ENCODE data around the gene MT1B.
"Not testable (repeated sequence)": the region's sequence is repeated elsewhere in the genome, so short reads cannot be mapped to it uniquely, and the experiment has no call there.

MT1B gene

GRCh38 chr16:56620339-56620897 lies 31.3 kb upstream of the MT1B start:
- DNase-seq (ENCODE audit: low read depth in 2 of 2), result no peak

DNA sequence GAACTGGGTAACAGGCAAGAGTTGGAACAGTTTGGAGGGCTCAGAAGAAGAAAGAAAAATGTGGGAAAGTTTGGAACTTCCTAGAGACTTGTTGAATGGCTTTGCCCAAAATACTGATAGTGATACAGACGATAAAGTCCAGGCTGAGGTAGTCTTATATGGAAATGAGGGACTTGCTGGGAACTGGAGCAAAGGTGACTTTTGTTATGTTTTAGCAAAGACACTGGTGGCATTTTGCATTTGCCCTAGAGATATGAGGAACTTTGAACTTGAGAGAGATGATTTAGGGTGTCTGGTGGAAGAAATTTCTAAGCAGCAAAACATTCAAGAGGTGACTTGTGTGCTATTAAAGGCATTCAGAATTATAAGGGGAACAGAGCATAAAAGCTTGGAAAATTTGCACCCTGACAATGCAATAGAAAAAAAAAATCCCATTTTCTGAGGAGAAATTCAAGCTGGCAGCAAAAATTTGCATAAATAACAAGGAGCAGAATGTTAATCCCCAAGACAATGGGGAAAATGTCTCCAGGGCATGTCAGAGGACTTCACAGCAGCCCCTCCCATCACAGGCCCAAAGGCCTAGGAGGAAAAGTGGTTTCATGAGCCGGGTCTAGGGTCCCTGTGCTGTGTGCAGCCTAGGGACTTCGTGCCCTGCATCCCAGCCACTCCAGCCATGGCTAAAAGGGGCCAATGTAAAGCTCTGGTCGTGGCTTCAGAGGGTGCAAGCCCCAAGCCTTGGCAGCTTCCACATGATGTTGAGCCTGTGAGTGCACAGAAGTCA lies 29.8 kb upstream of the MT1B start:
- not testable (repeated sequence) for DNase-seq (ENCODE audit: low read depth in 2 of 2)

DNA sequence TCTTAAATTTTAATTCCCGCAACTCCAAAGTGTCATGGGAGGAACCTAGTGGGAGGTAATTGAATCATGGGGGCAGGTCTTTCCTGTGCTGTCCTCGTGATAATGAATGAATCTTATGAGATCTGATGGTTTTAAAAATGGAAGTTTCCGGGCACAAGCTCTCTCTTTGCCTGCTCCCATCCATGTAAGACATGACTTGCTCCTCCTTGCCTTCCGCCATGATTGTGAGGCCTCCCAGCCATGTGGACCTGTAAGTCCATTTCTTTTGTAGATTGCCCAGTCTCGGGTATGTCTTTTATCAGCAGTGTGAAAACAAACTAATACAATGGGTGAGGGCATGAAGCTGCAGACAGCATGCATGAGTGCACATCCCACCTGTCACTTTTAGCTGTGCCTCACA lies 28.5 kb upstream of the MT1B start:
- not testable (repeated sequence) for DNase-seq (ENCODE audit: low read depth in 2 of 2)

- no peak for DNase-seq (ENCODE audit: low read depth in 2 of 2)
These were observed 28.0 kb upstream of the MT1B start for GRCh38 chr16:56623637-56624036.

- peak; percentile 66 to 67 for DNase-seq (ENCODE audit: low read depth in 2 of 2)
These were observed 26.3 kb upstream of the MT1B start, which contains the start of gene MT1E for GRCh38 chr16:56625140-56625942. Gene MT1E (plus strand): TSS chr16:56625781. CDS start chr16:56625852, 71 bp downstream.

DNA sequence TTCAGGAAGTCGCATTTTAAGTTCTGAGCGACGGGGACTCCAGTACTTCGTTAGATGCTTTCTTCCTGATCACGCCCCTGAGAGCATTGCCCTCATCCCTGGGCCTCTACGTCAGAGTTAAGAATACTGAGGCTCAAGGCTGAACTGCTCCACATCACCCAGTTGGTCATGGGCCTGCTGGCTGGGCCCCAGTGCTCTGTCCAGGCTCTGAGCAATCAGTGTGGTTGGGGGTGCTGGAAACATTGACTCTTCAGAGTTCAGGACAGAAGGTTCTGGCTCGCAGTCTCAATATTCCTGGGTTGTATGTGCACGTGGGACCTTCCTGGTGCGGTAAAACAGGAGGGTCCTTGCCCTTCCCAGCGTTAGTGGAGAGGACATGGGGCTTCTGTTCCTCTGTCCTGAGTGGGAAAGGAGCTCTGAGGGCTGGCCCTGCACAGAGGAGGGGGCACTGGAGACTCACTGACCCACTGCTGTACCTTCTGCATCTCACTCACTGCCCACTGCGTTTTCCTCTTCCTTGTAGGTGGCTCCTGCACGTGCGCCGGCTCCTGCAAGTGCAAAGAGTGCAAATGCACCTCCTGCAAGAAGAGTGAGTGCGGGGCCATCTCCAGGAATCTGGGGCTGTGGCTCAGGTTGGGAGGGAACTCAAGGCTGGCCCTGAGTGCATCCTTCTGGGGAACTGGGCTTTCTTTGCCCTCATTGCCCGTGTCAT lies 25.6 kb upstream of the MT1B start:
- DNase-seq (ENCODE audit: low read depth in 2 of 2), result no peak

DNA sequence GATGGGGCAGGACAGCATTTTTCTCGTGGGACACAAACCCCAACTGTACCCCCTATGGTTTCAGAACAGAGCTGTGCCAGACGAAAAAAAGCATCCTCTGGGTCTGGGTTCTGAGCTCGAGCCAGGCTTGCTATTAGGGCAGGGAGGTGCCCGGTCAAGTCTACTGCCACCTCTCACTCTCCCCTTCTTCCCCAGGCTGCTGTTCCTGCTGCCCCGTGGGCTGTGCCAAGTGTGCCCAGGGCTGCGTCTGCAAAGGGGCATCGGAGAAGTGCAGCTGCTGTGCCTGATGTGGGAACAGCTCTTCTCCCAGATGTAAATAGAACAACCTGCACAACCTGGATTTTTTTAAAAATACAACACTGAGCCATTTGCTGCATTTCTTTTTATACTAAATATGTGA lies 25.0 kb upstream of the MT1B start:
- DNase-seq (ENCODE audit: low read depth in 2 of 2), result no peak

GRCh38 chr16:56628486-56629350 lies 23.0 kb upstream of the MT1B start:
- DNase-seq (ENCODE audit: low read depth in 2 of 2), result no peak

GRCh38 chr16:56629531-56629930 lies 22.2 kb upstream of the MT1B start:
- no peak for DNase-seq (ENCODE audit: low read depth in 2 of 2)

DNA sequence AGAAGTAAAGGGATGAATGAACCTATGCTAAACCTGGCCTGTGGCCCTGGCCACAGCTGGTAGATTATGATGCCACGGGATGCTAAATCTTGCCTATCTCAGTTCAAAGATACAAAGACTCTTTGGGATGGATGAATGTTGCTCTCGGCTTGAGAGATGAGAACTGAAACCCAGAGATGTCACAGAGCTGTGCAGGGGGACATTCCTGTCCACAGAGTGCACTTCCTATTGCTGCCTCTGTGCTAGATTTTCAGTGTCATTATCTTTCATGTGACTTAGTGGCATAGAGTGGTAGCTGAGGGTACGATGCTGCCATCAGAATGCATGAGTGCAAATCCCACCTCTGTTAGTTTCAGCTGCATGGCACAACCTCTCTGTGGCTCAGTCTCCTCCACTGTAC lies 21.6 kb upstream of the MT1B start:
- no peak for DNase-seq (ENCODE audit: low read depth in 2 of 2)

- DNase-seq (ENCODE audit: low read depth in 2 of 2), result no peak
These were observed 20.5 kb upstream of the MT1B start for GRCh38 chr16:56631197-56631596.

DNA sequence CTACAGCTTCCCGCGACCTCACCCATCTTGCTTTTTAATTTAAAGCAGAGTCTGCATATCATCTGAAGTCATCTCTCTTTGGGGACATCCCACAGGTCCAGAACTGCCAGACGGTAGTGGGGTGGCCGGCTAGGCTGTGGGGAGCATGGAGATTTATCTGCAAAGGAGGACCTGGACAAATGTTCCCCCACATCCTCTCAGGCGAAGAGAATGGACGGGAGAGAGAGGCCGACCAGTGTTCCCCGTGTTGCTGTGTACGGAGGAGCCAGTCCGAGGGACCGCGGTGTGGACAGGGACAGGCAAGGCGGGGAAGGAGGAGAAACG lies 19.9 kb upstream of the MT1B start:
- no peak for DNase-seq (ENCODE audit: low read depth in 2 of 2)

GRCh38 chr16:56632156-56632847 lies 19.4 kb upstream of the MT1B start, which contains the start of gene MT1M:
Gene MT1M (plus strand): TSS chr16:56632659. CDS start chr16:56632732, 73 bp downstream.
- no peak for DNase-seq (ENCODE audit: low read depth in 2 of 2)

DNA sequence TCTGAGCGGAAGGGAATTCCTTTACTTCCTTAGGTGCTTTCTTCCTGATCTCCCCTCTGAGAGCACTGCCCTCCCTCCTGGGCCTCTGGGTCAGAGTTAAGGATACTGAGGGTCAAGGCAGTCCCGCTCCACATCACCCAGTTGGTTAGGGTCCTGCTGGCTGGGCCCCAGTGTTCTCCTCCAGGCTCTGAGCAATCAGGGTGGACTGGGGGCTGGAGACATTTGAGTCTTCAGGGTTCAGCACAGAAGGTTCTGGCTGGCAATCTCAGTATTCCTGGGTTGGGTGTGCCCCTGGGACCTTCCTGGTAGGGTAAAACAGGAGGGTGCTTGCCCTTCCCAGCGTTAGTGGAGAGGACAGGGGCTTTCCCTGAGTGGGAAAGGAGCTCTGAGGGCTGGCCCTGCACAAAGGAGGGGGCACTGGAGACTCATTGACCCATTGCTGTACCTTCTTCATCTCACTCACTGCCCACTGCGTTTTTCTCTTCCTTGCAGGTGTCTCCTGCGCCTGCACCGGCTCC lies 18.8 kb upstream of the MT1B start:
- DNase-seq (ENCODE audit: low read depth in 2 of 2), result no peak

DNA sequence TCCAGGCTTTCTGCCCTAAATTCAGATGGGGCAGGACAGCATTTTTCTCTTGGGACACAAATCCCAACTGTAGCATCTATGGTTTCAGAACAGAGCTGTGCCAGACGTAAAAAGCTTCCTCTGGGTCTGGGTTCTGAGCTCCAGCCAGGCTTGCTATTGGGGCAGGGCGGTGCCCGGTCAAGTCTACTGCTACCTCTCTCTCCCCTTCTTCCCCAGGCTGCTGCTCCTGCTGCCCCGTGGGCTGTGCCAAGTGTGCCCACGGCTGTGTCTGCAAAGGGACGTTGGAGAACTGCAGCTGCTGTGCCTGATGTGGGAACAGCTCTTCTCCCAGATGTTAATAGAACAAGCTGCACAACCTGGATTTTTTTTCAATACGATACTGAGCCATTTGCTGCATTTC lies 18.2 kb upstream of the MT1B start:
- no peak for DNase-seq (ENCODE audit: low read depth in 2 of 2)

GRCh38 chr16:56634715-56635440 lies 16.8 kb upstream of the MT1B start:
- no peak for DNase-seq (ENCODE audit: low read depth in 2 of 2)

DNA sequence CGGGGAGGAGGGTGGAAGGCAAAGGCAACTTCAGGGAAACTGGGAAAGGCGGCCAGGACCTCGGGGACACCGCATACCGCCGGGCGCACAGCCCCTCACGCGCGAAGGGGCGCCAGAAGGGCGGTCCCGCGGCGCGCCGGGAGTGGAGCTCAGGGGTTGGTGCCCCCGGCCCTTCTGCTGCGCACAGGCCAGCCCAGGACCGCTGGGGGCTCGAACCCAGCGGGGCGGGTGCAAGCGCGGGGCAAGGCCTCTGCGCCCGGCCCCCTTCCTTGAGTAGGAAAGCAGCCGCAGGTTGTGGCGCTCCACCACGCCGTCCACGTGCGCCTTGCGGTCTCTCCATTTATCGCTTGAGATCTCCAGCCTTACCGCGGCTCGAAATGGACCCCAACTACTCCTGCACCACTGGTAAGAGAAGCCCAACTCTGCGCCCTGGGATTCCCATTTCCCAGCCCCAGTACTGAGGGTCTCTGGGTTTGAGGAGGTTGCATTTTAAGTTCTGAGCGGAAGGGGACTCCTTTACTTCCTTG lies 16.2 kb upstream of the MT1B start:
- no peak for DNase-seq (ENCODE audit: low read depth in 2 of 2)

- DNase-seq (ENCODE audit: low read depth in 2 of 2), result no peak
These were observed 14.9 kb upstream of the MT1B start for GRCh38 chr16:56636616-56637413.

Measured in stimulated activated CD4-positive, alpha-beta T cell treated with anti-CD3 and anti-CD28 coated beads, Interleukin-4, amount 100 ng/mL, for 48 hours (primary cell).